Measurements from ENCODE around the gene MPI.

MPI gene

DNA sequence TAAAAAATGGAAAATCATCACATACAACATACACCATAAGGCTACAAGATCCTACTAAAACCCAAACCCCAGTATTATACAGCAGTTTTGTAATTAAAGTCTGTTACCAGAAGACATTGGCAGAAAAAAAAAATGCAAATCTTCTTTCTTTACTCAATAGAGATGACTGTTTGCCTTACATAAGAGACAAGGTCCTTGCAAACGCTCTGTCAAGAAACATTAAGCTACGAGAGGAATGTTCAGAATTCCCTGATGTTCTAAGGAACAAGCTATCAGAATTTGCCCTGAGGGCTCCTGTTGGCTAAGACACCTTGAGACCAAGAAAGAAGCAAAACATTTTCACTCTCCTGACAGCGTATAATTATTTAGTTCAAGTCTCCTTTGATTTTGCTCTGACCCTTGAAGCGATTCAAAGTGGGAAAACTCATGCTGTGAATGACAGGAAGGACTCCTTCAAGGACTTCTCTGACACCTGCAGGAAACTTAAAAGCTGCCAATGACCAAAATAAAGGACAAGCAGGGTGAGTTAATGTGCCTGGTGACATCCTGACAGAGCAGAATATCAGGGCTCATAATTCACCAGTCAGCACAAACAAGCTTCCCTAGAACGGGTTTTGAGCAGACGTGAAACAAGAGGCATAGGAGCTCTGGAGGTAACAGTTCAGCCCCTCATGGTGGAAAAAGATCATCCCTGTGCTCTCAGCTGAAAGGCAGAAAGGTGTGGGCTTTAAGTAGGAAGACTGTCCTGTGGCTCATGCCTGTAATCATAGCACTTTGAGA, 19.2 kb upstream of the MPI start:
- H3K9me3 ChIP-seq (replicated peaks in 1 of 2; ENCODE audit: control insufficient read depth in 2 of 2, insufficient read depth in 1 of 2, low read depth in 1 of 2, low read length in 2 of 2), result peaks cover 1 to 13% of the 10 kb centered on the region in 2 donors
- no peak overlapping the region for H2BK12ac ChIP-seq (ENCODE audit: low read length)
- no CpG with 5 or more reads among the region's 6 CpGs for WGBS, 2 donors (ENCODE audit: extremely low coverage in 2 of 2, insufficient read length in 2 of 2, insufficient replicate concordance in 1 of 2)
- no peak overlapping the region for H2BK120ac ChIP-seq (ENCODE audit: low read depth, low read length)
- no peak overlapping the region for H4K8ac ChIP-seq (ENCODE audit: low read depth, low read length)
- H2AFZ ChIP-seq (ENCODE audit: low read length), result no peak overlapping the region
- no peak overlapping the region for H3K4me3 ChIP-seq (ENCODE audit: low read length in 2 of 2)
- no peak overlapping the region for H3K14ac ChIP-seq (ENCODE audit: low read length)
- H2BK15ac ChIP-seq (ENCODE audit: low read length), result no peak overlapping the region
- no peak overlapping the region for H2AK5ac ChIP-seq (ENCODE audit: low read depth, low read length)
- H3K36me3 ChIP-seq (replicated peaks in 1 of 2; ENCODE audit: control insufficient read depth in 2 of 2, insufficient read depth in 2 of 2, low read length in 2 of 2), result peaks cover 7 to 36% of the 10 kb centered on the region in 2 donors
- H3K9ac ChIP-seq (ENCODE audit: low read depth, low read length, poor library complexity), result no peak overlapping the region
- H3K27ac ChIP-seq (replicated peaks; ENCODE audit: low read length), result no peak overlapping the region
- no peak for DNase-seq (ENCODE audit: low spot score)
- peaks cover 8% of the 10 kb centered on the region for H3K79me1 ChIP-seq (ENCODE audit: low read depth, low read length)
- H4K91ac ChIP-seq (ENCODE audit: low read depth, low read length, poor library complexity), result no peak overlapping the region
- no peak overlapping the region for H2BK5ac ChIP-seq (ENCODE audit: low read length)
- no peaks in the 10 kb centered on the region for H3K27me3 ChIP-seq (ENCODE audit: control insufficient read depth in 3 of 3, insufficient read depth in 3 of 3, low read depth in 1 of 3, low read length in 3 of 3)
- no peak overlapping the region for H3K4ac ChIP-seq (ENCODE audit: low read length)
- H3K18ac ChIP-seq (ENCODE audit: low read length), result no peak overlapping the region
- H3K23ac ChIP-seq (ENCODE audit: low read depth, low read length, poor library complexity), result no peak overlapping the region
- no peak overlapping the region for H3K4me2 ChIP-seq (ENCODE audit: insufficient read depth, low read length, poor library complexity, severe bottlenecking)
- H3K4me1 ChIP-seq (ENCODE audit: control insufficient read depth in 2 of 2, insufficient read depth in 1 of 2, low read depth in 1 of 2, low read length in 2 of 2), result peaks cover 3 to 4% of the 10 kb centered on the region in 2 donors

GRCh38 chr15:74872702-74873035, 17.2 kb upstream of the MPI start:
- no peak overlapping the region for H3K18ac ChIP-seq (ENCODE audit: low read length)
- H3K36me3 ChIP-seq (replicated peaks in 1 of 2; ENCODE audit: control insufficient read depth in 2 of 2, insufficient read depth in 2 of 2, low read length in 2 of 2), result peaks cover 7 to 29% of the 10 kb centered on the region in 2 donors
- H3K4me2 ChIP-seq (ENCODE audit: insufficient read depth, low read length, poor library complexity, severe bottlenecking), result peak overlapping the region; percentile 55
- H3K23ac ChIP-seq (ENCODE audit: low read depth, low read length, poor library complexity), result no peak overlapping the region
- no peak overlapping the region for H2BK15ac ChIP-seq (ENCODE audit: low read length)
- H2BK5ac ChIP-seq (ENCODE audit: low read length), result no peak overlapping the region
- H3K79me1 ChIP-seq (ENCODE audit: low read depth, low read length), result peaks cover 4% of the 10 kb centered on the region
- no peak overlapping the region for H2BK12ac ChIP-seq (ENCODE audit: low read length)
- WGBS, 2 donors (ENCODE audit: extremely low coverage in 2 of 2, insufficient read length in 2 of 2, insufficient replicate concordance in 1 of 2), result no CpG with 5 or more reads among the region's 11 CpGs
- no peak overlapping the region for H2BK120ac ChIP-seq (ENCODE audit: low read depth, low read length)
- H4K91ac ChIP-seq (ENCODE audit: low read depth, low read length, poor library complexity), result no peak overlapping the region
- H2AFZ ChIP-seq (ENCODE audit: low read length), result peak overlapping the region; percentile 94
- H3K9ac ChIP-seq (ENCODE audit: low read depth, low read length, poor library complexity), result peak overlapping the region; percentile 60
- no peak overlapping the region for H3K27ac ChIP-seq (replicated peaks; ENCODE audit: low read length)
- H2AK5ac ChIP-seq (ENCODE audit: low read depth, low read length), result no peak overlapping the region
- no peak overlapping the region for H3K14ac ChIP-seq (ENCODE audit: low read length)
- H3K4me3 ChIP-seq (ENCODE audit: low read length in 2 of 2), result peak overlapping the region; percentile 55 to 91
- H3K4me1 ChIP-seq (ENCODE audit: control insufficient read depth in 2 of 2, insufficient read depth in 1 of 2, low read depth in 1 of 2, low read length in 2 of 2), result peaks cover 3 to 4% of the 10 kb centered on the region in 2 donors
- no peak overlapping the region for H4K8ac ChIP-seq (ENCODE audit: low read depth, low read length)
- no peak overlapping the region for H3K4ac ChIP-seq (ENCODE audit: low read length)
- peaks cover 1 to 10% of the 10 kb centered on the region in 2 donors for H3K9me3 ChIP-seq (replicated peaks in 1 of 2; ENCODE audit: control insufficient read depth in 2 of 2, insufficient read depth in 1 of 2, low read depth in 1 of 2, low read length in 2 of 2)
- no peak for DNase-seq (ENCODE audit: low spot score)
- H3K27me3 ChIP-seq (ENCODE audit: control insufficient read depth in 3 of 3, insufficient read depth in 3 of 3, low read depth in 1 of 3, low read length in 3 of 3), result peaks cover 0 to 6% (median 0%) of the 10 kb centered on the region in 3 experiments

DNA sequence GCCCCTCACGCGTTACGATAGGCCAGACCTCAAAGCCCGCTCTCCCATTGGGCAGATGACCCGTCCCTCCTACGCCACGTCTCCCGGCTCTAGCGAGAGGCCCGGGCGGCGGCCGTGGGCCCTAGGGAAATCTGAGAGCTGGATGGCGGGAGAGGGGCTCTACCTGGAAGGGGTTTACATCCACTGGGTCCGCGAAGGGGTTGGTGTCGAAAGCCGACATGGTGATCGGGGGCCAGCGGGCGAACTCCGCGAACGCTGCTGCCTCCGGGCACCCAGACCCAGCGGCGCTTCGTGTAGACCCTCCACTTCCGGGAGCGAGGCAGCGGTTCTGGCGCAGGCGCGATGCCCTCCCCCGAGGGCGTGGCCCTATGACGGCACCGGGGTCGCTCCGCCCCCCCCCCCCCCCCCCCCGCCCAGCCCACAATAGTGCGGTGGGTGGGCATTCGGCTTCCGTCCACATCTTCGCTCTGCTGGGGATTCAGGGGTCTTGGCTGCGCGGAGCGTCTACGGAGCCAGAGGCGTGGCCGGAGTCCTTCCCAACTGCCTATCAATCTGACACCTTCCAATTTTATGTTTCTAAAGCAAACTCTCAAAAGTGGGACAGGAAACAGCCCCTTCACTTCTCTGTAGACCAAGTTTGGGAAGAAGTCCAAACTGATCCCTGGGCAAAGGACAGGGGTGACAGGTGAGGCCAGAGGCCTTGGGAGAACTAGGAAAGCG, 16.6 kb upstream of the MPI start, which contains the start of gene SCAMP2:
TSS of gene SCAMP2 (minus strand) at position 330 of the 720 bp plus-strand sequence. CDS start at position 220, 110 bp downstream.
- H3K4me2 ChIP-seq (ENCODE audit: insufficient read depth, low read length, poor library complexity, severe bottlenecking), result peak within 1 kb of the TSS; percentile 71
- DNase-seq (ENCODE audit: low spot score), result peak; percentile 95
- peaks cover 1 to 4% of the 10 kb centered on the region in 2 donors for H3K9me3 ChIP-seq (replicated peaks in 1 of 2; ENCODE audit: control insufficient read depth in 2 of 2, insufficient read depth in 1 of 2, low read depth in 1 of 2, low read length in 2 of 2)
- H2AK5ac ChIP-seq (ENCODE audit: low read depth, low read length), result no peak within 1 kb of the TSS
- H2BK12ac ChIP-seq (ENCODE audit: low read length), result no peak within 1 kb of the TSS
- peak within 1 kb of the TSS; percentile 86 for H3K18ac ChIP-seq (ENCODE audit: low read length)
- H4K8ac ChIP-seq (ENCODE audit: low read depth, low read length), result no peak within 1 kb of the TSS
- H2BK15ac ChIP-seq (ENCODE audit: low read length), result no peak within 1 kb of the TSS
- H4K91ac ChIP-seq (ENCODE audit: low read depth, low read length, poor library complexity), result no peak within 1 kb of the TSS
- H3K9ac ChIP-seq (ENCODE audit: low read depth, low read length, poor library complexity), result peak within 1 kb of the TSS; percentile 88
- H3K14ac ChIP-seq (ENCODE audit: low read length), result no peak within 1 kb of the TSS
- no peak within 1 kb of the TSS for H2BK5ac ChIP-seq (ENCODE audit: low read length)
- peaks cover 2 to 23% of the 10 kb centered on the region in 2 donors for H3K36me3 ChIP-seq (replicated peaks in 1 of 2; ENCODE audit: control insufficient read depth in 2 of 2, insufficient read depth in 2 of 2, low read length in 2 of 2)
- no peak within 1 kb of the TSS for H2BK120ac ChIP-seq (ENCODE audit: low read depth, low read length)
- H3K4me1 ChIP-seq (ENCODE audit: control insufficient read depth in 2 of 2, insufficient read depth in 1 of 2, low read depth in 1 of 2, low read length in 2 of 2), result peaks cover 3 to 4% of the 10 kb centered on the region in 2 donors
- H3K23ac ChIP-seq (ENCODE audit: low read depth, low read length, poor library complexity), result peak within 1 kb of the TSS; percentile 43
- WGBS, 2 donors (ENCODE audit: extremely low coverage in 2 of 2, insufficient read length in 2 of 2, insufficient replicate concordance in 1 of 2), result no CpG with 5 or more reads among the region's 52 CpGs
- peak within 1 kb of the TSS; percentile 54 for H3K27ac ChIP-seq (replicated peaks; ENCODE audit: low read length)
- H3K4me3 ChIP-seq (ENCODE audit: low read length in 2 of 2), result peak within 1 kb of the TSS; percentile 55 to 91
- H3K27me3 ChIP-seq (ENCODE audit: control insufficient read depth in 3 of 3, insufficient read depth in 3 of 3, low read depth in 1 of 3, low read length in 3 of 3), result peaks cover 0 to 6% (median 0%) of the 10 kb centered on the region in 3 experiments
- peak within 1 kb of the TSS; percentile 94 for H2AFZ ChIP-seq (ENCODE audit: low read length)
- no peak within 1 kb of the TSS for H3K4ac ChIP-seq (ENCODE audit: low read length)
- H3K79me1 ChIP-seq (ENCODE audit: low read depth, low read length), result peaks cover 4% of the 10 kb centered on the region

All from neuronal stem cell (in vitro differentiated cells).